SW480 (cell line): Measurements from ENCODE around the gene ACTR3.

Source experiments
- DNase-seq: peaks from one replicate; pipeline ENCODE4 v3.0.0-alpha.2; 2016; ENCODE audit warnings: low spot score

ACTR3 gene

GRCh38 chr2:113876503-113877387 is 13.1 kb upstream of the ACTR3 start:
- peak; percentile 91 for DNase-seq

- DNase-seq = peak; percentile 90
Observed at GRCh38 chr2:113877711-113878598, 11.9 kb upstream of the ACTR3 start.

GRCh38 chr2:113878743-113879142 is 11.1 kb upstream of the ACTR3 start:
- peak; percentile 55 for DNase-seq

GRCh38 chr2:113879457-113879856 is 10.4 kb upstream of the ACTR3 start:
- DNase-seq = no peak

- peak; percentile 86 for DNase-seq
Observed at GRCh38 chr2:113886479-113887008, 3.3 kb upstream of the ACTR3 start.

- no peak for DNase-seq
Observed at GRCh38 chr2:113887009-113887792, 2.7 kb upstream of the ACTR3 start.

GRCh38 chr2:113888641-113889470 is 1.0 kb upstream of the ACTR3 start:
- DNase-seq = no peak

- peak; percentile 82 for DNase-seq
Observed at GRCh38 chr2:113890253-113891235, 655 bp downstream of the ACTR3 start.

- DNase-seq = no peak
Observed at GRCh38 chr2:113891265-113891959, 1.5 kb downstream of the ACTR3 start.

- no peak for DNase-seq
Observed at GRCh38 chr2:113892004-113892710, 2.3 kb downstream of the ACTR3 start.

- DNase-seq = peak; percentile 34
Observed at GRCh38 chr2:113894156-113894743, 4.4 kb downstream of the ACTR3 start.

GRCh38 chr2:113895301-113895700 is 5.4 kb downstream of the ACTR3 start:
- DNase-seq = no peak

- no peak for DNase-seq
Observed at GRCh38 chr2:113895819-113896563, 6.1 kb downstream of the ACTR3 start.

GRCh38 chr2:113896791-113897190 is 6.9 kb downstream of the ACTR3 start:
- DNase-seq = no peak

GRCh38 chr2:113898081-113898480 is 8.2 kb downstream of the ACTR3 start:
- no peak for DNase-seq

- DNase-seq = no peak
Observed at GRCh38 chr2:113899166-113899565, 9.3 kb downstream of the ACTR3 start.

- DNase-seq = no peak
Observed at GRCh38 chr2:113901943-113902342, 12.1 kb downstream of the ACTR3 start.
